ENCODE data around the gene LMOD3.

Gene LMOD3

DNA sequence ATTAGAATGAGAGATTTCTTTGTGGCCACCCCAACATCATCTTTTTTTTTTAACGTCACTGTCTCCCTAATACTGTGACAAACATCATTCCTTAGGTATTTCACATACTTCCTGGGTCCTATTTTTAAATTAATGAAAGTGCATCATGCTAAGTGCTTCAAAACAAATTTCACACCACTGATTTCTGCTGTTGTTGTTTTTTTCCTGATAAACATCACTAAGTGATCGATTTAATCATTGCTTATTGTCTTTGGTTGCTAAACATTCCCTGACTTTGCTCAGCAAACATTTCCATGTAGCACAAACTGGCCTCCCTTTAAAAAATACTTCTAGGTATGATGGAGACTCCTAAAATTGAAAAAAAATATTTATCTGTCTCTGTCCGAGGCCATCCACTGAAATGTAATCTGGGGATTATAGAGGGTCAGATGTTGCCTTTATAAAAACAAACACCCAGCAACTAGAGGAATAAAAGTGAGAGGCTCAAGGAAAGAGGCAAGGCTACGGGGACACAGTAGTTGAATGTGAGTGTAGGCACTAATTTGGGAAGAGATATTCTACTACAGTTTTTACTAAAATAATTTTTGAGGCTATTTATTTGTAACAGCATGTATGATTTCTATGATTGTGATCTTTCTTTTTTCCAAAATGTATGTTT, 20.5 kb upstream of the LMOD3 start:
- no peak overlapping the region for H3K4me3 ChIP-seq (ENCODE audit: low read depth, low read length)
- TF ChIP-seq, protein P1, sequence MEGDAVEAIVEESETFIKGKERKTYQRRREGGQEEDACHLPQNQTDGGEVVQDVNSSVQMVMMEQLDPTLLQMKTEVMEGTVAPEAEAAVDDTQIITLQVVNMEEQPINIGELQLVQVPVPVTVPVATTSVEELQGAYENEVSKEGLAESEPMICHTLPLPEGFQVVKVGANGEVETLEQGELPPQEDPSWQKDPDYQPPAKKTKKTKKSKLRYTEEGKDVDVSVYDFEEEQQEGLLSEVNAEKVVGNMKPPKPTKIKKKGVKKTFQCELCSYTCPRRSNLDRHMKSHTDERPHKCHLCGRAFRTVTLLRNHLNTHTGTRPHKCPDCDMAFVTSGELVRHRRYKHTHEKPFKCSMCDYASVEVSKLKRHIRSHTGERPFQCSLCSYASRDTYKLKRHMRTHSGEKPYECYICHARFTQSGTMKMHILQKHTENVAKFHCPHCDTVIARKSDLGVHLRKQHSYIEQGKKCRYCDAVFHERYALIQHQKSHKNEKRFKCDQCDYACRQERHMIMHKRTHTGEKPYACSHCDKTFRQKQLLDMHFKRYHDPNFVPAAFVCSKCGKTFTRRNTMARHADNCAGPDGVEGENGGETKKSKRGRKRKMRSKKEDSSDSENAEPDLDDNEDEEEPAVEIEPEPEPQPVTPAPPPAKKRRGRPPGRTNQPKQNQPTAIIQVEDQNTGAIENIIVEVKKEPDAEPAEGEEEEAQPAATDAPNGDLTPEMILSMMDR (IDR thresholded peaks at IDR 0.05; ENCODE audit: low read depth, low read length, missing control alignments) = no peak
- DNase-seq (ENCODE audit: low read depth) = no peak

DNA sequence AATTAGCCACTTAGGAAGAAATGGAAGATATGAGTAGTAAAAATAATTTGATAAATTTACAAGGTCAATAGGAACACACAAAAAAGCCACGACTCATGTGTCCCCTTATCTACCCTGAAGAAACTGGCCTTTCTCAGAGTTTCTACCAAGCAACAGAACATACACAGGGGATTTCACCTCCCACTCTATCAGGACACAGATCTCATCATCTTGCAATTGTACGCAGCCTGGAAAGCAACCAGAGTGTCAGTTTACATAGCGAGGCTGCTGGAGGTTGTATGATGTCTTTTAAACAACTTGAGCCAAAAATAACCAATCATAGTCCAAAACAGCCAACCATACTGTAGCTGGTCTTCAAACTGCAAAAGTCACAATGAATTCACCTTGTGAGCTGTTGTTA, 19.7 kb upstream of the LMOD3 start:
- DNase-seq (ENCODE audit: low read depth) = no peak
- H3K4me3 ChIP-seq (ENCODE audit: low read depth, low read length) = no peak overlapping the region
- TF ChIP-seq, protein P1 (IDR thresholded peaks at IDR 0.05; ENCODE audit: low read depth, low read length, missing control alignments) = no peak

DNA sequence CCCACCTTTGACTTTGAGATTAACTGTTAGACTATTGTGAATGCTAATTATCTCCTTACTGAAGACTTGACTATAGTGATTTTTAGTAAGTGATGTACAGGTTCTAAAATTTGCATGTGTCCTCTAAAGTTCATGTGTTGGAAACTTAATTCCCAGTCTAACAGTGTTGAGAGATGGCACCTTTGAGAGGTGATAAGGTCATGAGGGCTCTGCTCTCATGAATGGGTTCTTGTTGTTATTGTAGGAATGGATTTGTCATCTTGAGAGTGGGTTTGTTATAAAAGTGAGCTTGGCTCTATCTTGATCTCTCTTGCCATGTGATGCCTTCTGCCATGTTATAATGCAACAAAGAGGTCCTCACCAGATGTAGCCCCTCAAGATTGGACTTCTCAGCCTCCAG, 18.9 kb upstream of the LMOD3 start:
- no peak for DNase-seq (ENCODE audit: low read depth)
- H3K4me3 ChIP-seq (ENCODE audit: low read depth, low read length) = no peak overlapping the region
- TF ChIP-seq, protein P1 (IDR thresholded peaks at IDR 0.05; ENCODE audit: low read depth, low read length, missing control alignments) = no peak

DNA sequence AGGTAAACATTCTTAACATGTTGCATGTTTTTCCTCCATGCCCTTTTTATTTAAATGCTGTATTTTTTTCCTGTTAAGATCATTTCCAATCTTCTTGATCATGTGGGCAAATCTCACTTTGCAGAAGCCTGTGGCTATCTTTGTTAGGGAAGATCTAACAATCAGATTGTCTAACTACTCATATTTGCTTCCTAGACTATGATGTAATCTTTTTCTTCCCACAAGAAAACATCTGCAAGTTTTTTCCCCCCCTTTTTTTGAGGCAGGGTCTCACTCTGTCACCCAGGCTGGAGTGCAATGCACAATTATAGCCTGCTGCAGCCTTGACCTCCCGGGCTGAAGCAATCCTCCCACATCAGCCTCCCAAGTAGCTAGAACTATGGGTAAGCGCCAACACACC, 15.0 kb upstream of the LMOD3 start:
- no peak overlapping the region for H3K4me3 ChIP-seq (ENCODE audit: low read depth, low read length)
- DNase-seq (ENCODE audit: low read depth) = no peak
- TF ChIP-seq, protein P1 (IDR thresholded peaks at IDR 0.05; ENCODE audit: low read depth, low read length, missing control alignments) = no peak

DNA sequence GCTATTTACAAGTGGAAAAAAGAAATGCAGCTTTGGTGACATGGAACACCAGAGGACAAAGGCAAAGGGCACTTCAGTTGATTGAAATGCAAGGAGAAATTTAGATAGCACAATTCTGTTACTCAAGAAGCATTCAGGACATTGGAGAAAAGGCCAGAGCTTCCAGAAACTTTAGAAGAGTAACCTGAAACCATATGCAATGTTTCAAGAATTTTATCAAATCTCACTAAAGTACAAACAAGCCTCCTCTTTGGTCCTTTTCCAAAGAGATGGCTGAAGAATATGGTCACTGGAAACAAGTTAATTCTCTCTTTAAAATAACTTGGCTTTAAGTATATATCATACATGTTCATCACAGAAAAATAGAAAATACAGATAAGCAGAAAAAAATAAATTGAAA, 14.6 kb upstream of the LMOD3 start:
- no peak overlapping the region for H3K4me3 ChIP-seq (ENCODE audit: low read depth, low read length)
- no peak for DNase-seq (ENCODE audit: low read depth)
- TF ChIP-seq, protein P1 (IDR thresholded peaks at IDR 0.05; ENCODE audit: low read depth, low read length, missing control alignments) = no peak

DNA sequence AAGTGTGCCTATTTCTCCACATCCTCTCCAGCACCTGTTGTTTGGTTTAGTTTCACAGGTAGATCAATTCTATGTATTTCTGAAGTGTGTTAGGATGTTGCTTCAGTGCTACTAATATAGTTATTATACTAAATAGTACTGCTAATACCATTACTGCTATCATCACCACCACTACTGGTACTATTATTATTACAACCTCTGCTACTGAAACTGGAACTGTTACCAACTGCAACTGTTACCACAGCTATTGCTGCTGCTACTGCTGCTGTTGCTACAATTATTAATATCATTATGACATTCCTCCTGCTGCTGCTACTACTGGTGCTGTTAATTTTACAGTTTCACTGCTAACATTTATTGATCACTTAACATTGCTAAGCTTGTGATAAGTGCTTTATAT, 8.3 kb upstream of the LMOD3 start:
- TF ChIP-seq, protein P1 (IDR thresholded peaks at IDR 0.05; ENCODE audit: low read depth, low read length, missing control alignments) = no peak
- H3K4me3 ChIP-seq (ENCODE audit: low read depth, low read length) = no peak overlapping the region
- DNase-seq (ENCODE audit: low read depth) = peak; percentile 12

DNA sequence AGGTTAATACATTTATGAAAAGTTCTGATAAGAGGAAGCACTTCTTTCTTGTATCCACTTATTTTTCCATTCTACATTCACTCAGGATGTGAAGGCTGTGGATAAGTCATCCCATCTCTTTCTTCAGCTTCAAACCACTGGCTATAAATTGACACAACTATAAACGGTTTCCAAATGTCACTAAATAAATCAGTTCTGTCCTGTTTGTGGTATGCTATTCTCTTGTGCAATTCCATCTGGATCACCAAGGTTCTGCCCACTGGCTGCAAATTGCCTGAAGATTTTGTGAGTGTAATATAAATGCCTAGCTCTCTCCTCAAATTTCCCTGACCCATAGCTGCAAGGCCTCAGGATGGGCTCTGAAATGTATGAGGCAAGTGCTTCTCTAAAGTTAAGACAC, 7.1 kb upstream of the LMOD3 start:
- TF ChIP-seq, protein P1 (IDR thresholded peaks at IDR 0.05; ENCODE audit: low read depth, low read length, missing control alignments) = no peak
- no peak for DNase-seq (ENCODE audit: low read depth)
- no peak overlapping the region for H3K4me3 ChIP-seq (ENCODE audit: low read depth, low read length)
